H7 (cell line): ENCODE results near the gene C2orf72. TPM values are rescaled to one million over a fixed set of nuclear protein-coding genes. Genes with fewer than 3 reads are reported as not detected.
A peak's percentile ranks its signal among the peaks of the same experiment; 100 is the strongest.
"Not testable (repeated sequence)": the region's sequence is repeated elsewhere in the genome, so short reads cannot be mapped to it uniquely, and the experiment has no call there.

Experiments
- DNase-seq: peaks from one replicate; pipeline ENCODE4 v3.0.0; 2012
- H3K27me3 ChIP-seq: 2 replicates; pipeline ENCODE4 v1.6.0; 2011; ENCODE audit warnings: mild to moderate bottlenecking, low read length; ENCODE audit not compliant: control insufficient read depth, insufficient read depth
- H3K36me3 ChIP-seq: replicated peaks from 2 replicates; pipeline ENCODE4 v1.5.1; 2011; ENCODE audit warnings: low read length; ENCODE audit not compliant: control insufficient read depth, insufficient read depth
- H3K4me3 ChIP-seq: 2 replicates; pipeline ENCODE4 v1.5.1; 2011; ENCODE audit warnings: low read depth, mild to moderate bottlenecking, control low read depth, low read length, moderate library complexity; ENCODE audit not compliant: insufficient read depth
- total RNA-seq: library from RNA; depleted of rRNA; stranded (reverse); fragments of >200 nt; shearing (Covaris generic); gene quantifications from 2 replicates; pipeline ENCODE4 v1.2.3, GENCODE V29; 2014; rRNA removed

Gene C2orf72
- total RNA-seq: 0.69 and 1.2 TPM in 2 replicates

DNA sequence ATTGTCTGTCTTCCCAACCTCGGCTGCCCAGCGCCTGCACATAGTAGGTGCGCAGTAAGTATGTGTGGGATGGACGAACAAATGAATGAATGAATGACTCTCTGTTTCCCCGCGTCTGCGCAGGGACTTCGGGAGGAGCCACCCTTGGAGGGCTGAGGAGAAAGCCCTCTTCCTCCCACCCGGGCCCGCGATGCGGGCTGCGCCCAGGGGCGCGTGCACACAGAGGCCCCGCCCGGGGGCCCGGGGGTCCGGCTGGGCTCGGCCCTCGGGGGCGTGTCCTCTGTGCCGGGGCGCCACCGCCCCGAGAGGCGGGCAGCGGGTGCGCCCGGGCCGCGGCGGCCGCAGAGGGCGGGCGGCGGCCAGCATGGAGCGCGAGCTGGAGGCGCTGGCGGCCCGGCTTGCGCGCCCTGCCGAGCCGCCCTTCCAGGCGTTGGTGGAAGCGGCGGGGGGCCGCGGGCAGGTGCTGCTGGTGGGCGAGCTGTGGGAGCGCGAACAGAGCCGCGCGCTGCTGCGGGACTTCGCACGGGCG is at the start of gene C2orf72:
C2orf72 (plus strand) TSS at position 322 of the 529 bp plus-strand sequence; CDS start at position 365, 43 bp downstream.
- H3K36me3 ChIP-seq: no peaks in the 10 kb centered on the region
- H3K4me3 ChIP-seq: peak within 1 kb of the TSS; percentile 51
- H3K27me3 ChIP-seq: peaks cover 45% of the 10 kb centered on the region
- peak; percentile 90 for DNase-seq

DNA sequence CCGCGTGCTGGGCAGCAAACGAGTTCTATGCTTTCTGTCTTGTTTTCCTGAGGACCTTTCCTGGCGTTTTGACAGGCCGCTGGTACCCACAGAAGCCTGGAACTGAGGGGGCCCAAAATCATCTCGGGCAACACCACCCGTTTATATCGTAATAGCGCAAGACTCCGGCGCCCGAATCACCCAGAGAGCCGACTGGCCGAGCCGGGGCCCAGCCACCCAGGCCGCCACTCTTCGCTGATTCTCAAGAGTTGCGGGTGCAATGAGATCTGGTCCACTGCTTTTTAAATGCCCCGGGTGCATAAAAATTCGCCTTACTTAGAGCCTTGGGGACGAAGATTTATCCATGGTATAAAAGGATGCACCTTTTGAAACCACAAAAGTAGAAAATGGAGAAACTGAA is 47.6 kb upstream of the C2orf72 start:
- no peak for DNase-seq
- H3K36me3 ChIP-seq: no peaks in the 10 kb centered on the region
- H3K4me3 ChIP-seq: no peak overlapping the region
- peaks cover 3% of the 10 kb centered on the region; the same call in 1 of the 2 replicates for H3K27me3 ChIP-seq

GRCh38 chr2:230990131-230990898 is 47.0 kb upstream of the C2orf72 start:
- Histone ChIP-seq H3K36me3 (no peaks in the 10 kb centered on the region), H3K4me3 (no peak overlapping the region), H3K27me3 (peaks cover 3% of the 10 kb centered on the region; the same call in 1 of the 2 replicates)
- DNase-seq: no peak

GRCh38 chr2:230990899-230991150 is 46.5 kb upstream of the C2orf72 start:
- H3K27me3 ChIP-seq: peaks cover 3% of the 10 kb centered on the region; the same call in 1 of the 2 replicates
- H3K36me3 ChIP-seq: no peaks in the 10 kb centered on the region
- H3K4me3 ChIP-seq: no peak overlapping the region
- DNase-seq: no peak

GRCh38 chr2:230991598-230991997 is 45.7 kb upstream of the C2orf72 start:
- Histone ChIP-seq H3K27me3 (peaks cover 3% of the 10 kb centered on the region; the same call in 1 of the 2 replicates), H3K36me3 (no peaks in the 10 kb centered on the region), H3K4me3 (no peak overlapping the region)
- DNase-seq: no peak

- H3K4me3 ChIP-seq: no peak within 1 kb of the TSS
- no peak for DNase-seq
- no peaks in the 10 kb centered on the region; the same call in 1 of the 2 replicates for H3K27me3 ChIP-seq
- H3K36me3 ChIP-seq: no peaks in the 10 kb centered on the region
These were observed 41.5 kb upstream of the C2orf72 start, which contains the start of gene SPATA3 for GRCh38 chr2:230995821-230996220. Gene SPATA3, plus strand, starts transcription at chr2:230996121. Its CDS starts 113 bp downstream, at chr2:230996234.

- H3K4me3 ChIP-seq: no peak overlapping the region
- no peaks in the 10 kb centered on the region; the same call in 1 of the 2 replicates for H3K27me3 ChIP-seq
- DNase-seq: no peak
- no peaks in the 10 kb centered on the region for H3K36me3 ChIP-seq
These were observed 40.7 kb upstream of the C2orf72 start for GRCh38 chr2:230996661-230997060.

DNA sequence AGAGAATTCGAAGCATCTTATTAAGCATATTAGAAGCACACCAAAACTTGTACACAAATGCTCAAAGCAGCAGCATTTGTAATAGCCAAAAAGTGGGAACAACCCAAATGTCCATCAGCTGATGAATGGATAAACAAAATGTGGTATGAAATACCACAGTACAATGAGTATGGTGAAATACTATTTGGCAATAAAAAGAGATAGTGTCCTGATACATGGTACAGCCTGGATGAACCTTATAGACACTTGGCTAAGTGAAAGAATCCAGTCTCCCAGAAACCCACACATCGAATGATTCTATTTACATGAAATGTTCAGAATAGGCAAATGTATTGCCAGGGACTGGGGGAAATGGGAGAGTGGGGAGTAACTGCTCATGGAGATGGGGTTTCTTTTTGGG is 38.4 kb upstream of the C2orf72 start:
- Histone ChIP-seq H3K36me3 (no peaks in the 10 kb centered on the region), H3K27me3 (no peaks in the 10 kb centered on the region; the same call in 1 of the 2 replicates), H3K4me3 (no peak overlapping the region)
- DNase-seq: no peak

- DNase-seq: no peak
- H3K27me3 ChIP-seq: no peaks in the 10 kb centered on the region; the same call in 1 of the 2 replicates
- H3K4me3 ChIP-seq: no peak overlapping the region
- no peaks in the 10 kb centered on the region for H3K36me3 ChIP-seq
These were observed 37.8 kb upstream of the C2orf72 start for GRCh38 chr2:230999477-230999876.

DNA sequence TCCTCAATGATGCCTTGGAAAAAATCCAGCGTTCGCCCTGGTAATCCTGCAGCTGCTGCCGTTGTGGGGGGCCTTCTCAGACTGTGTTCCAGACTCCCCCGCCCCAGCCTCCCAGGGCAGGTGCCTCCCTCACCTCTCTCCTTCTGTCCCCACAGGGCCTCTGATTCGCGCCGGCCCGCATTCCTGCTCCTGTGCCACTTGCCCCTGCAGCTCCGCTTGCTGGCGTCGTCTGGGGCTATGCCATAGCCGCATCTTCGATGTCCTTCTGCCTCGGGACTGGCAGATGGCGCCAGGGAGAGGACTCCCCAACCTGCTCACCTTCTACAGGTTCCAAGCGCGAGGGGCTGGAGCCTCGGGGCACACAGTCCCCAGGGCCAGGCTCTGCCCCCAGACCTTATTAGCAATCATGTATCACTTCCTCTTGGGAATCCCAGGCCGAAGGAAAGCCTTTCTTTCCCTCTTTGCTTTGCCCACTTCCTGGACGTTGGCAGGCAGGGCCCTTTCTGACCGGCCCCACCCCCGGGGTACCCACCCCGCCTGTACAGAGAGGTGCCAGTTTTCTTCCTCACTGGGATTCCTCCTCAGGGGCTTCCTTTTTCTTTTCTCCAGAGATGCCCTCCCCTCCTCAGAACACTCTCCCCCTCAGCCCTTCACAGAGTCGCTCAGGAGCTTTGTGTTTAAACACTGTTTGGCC is 37.0 kb upstream of the C2orf72 start:
- Histone ChIP-seq H3K36me3 (no peaks in the 10 kb centered on the region), H3K4me3 (no peak overlapping the region), H3K27me3 (no peaks in the 10 kb centered on the region; the same call in 1 of the 2 replicates)
- DNase-seq: peak; percentile 91

GRCh38 chr2:231001036-231001435 is 36.3 kb upstream of the C2orf72 start:
- no peak for DNase-seq

DNA sequence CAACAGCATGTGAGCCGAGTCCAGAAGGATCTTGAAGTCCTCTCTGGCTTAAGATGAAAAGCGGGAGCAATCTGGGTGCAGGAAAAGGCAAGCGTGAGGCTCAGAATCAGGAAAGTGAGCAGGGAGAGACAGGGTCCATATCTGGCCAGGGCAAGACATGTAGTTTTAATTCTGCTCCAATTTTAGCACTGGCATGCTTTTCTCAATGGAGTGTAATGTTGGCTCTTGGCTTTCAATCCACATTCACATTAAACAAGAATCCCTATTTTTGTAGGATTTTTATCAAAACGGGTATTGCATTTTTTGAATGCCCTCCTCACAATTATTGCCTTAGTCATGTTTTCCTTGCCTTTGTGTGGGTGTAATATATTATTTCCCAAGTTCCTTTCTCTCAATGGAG is 35.4 kb upstream of the C2orf72 start:
- DNase-seq: no peak
- Histone ChIP-seq H3K4me3 (no peak overlapping the region), H3K27me3 (no peaks in the 10 kb centered on the region; the same call in 1 of the 2 replicates), H3K36me3 (no peaks in the 10 kb centered on the region)

More at GRCh38 chr2:231001036-231001435, 36.3 kb upstream of the C2orf72 start:
- H3K36me3 ChIP-seq: no peaks in the 10 kb centered on the region
- no peak overlapping the region for H3K4me3 ChIP-seq
- H3K27me3 ChIP-seq: no peaks in the 10 kb centered on the region; the same call in 1 of the 2 replicates

DNA sequence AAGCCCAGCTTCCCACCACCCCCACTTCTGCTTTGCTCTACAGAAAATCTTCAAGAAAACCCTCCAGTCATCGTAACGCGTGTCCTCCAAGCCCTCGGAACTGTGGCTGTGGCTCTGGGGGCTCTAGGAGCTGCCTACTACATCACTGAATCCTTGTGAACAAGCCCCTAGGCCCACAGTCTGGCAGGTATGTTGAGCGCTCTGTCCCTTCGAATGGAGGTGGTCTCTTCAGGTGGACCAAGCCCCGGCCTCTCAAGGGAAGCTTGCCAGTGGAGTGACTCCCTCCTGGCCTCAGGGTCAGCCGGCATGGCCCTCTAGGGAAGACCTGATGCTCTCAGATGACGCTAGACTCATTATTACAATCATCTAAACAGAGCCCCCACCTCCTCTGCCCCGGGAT is 34.7 kb upstream of the C2orf72 start:
- H3K36me3 ChIP-seq: no peaks in the 10 kb centered on the region
- no peaks in the 10 kb centered on the region; the same call in 1 of the 2 replicates for H3K27me3 ChIP-seq
- H3K4me3 ChIP-seq: no peak overlapping the region
- DNase-seq: no peak

DNA sequence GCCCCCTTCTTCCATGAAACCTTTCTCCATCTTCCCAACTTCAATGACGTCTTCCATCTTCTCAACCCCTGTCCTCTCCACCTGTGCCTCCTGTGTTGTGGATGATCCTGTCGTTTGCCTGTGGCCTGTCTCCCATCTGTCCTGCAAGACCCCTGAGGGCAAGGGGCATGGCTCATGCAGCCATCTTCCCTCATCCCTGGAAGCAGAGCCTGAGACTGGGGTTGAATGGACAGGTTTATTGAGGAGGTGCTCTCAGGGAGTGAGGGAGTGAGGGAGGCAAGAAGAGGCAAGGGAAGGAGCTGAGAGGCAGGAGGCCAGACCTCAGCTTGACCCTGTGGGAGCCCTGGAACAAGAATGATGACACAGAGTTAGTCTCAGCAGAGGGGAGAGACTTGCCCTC is 34.1 kb upstream of the C2orf72 start:
- DNase-seq: no peak
- Histone ChIP-seq H3K27me3 (no peaks in the 10 kb centered on the region; the same call in 1 of the 2 replicates), H3K4me3 (no peak overlapping the region), H3K36me3 (no peaks in the 10 kb centered on the region)

DNA sequence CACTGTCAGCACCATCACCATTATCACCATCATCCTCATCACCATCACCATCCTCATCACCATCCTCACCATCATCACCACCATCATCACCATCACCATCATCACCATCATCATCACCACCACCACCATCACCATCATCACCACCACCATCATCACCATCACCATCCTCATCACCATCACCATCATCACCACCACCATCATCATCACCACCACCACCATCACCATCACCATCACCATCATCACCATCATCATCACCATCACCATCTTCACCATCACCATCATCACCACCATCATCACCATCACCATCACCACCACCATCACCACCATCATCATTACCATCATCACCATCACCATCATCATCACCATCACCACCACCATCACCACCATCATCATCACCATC is 32.4 kb upstream of the C2orf72 start:
- not testable (repeated sequence) for H3K36me3 ChIP-seq, H3K4me3 ChIP-seq, H3K27me3 ChIP-seq, DNase-seq
